Lung (tissue), 12 donors: Measurements from ENCODE around the gene JMJD1C. TPM values are rescaled to one million over a fixed set of nuclear protein-coding genes. Genes with fewer than 3 reads are reported as not detected.

Experiments
- ATAC-seq: fragments of 200-7000 bp; cut with Tn5 transposase; one replicate; pipeline ENCODE4 v1.9.1; 2020; ENCODE audit warnings: moderate number of reproducible peaks; ENCODE audit not compliant: insufficient read depth, low FRiP score
- DNase-seq, 3 donors: peaks; one replicate each; pipeline ENCODE4 v3.0.0-alpha.2; 2013 to 2017
- H3K27ac ChIP-seq, 2 donors: one replicate each; pipeline ENCODE4 v1.5.1; 2013; ENCODE audit warnings: mild to moderate bottlenecking in 2 of 2, moderate library complexity in 2 of 2, control low read depth in 1 of 2, inconsistent platforms in 1 of 2, low read depth in 1 of 2, low read length in 1 of 2
- H3K27me3 ChIP-seq, 3 donors: one replicate each; pipeline ENCODE4 v1.5.1; 2013; ENCODE audit warnings: low read length in 2 of 3; ENCODE audit not compliant: control insufficient read depth in 3 of 3, insufficient read depth in 3 of 3
- H3K36me3 ChIP-seq, 4 donors: one replicate each; pipeline ENCODE4 v1.5.1; 2013; ENCODE audit warnings: low read length in 4 of 4, mild to moderate bottlenecking in 1 of 4, moderate library complexity in 1 of 4; ENCODE audit not compliant: control insufficient read depth in 4 of 4, insufficient read depth in 4 of 4
- H3K4me1 ChIP-seq, 5 donors: one replicate each; pipeline ENCODE4 v1.5.1; 2013; ENCODE audit warnings: low read length in 5 of 5, mild to moderate bottlenecking in 2 of 5, moderate library complexity in 1 of 5; ENCODE audit not compliant: control insufficient read depth in 5 of 5, insufficient read depth in 5 of 5
- H3K4me3 ChIP-seq: one replicate; pipeline ENCODE4 v1.5.1; 2013; ENCODE audit warnings: mild to moderate bottlenecking, control low read depth, moderate library complexity
- H3K9ac ChIP-seq, 2 donors: one replicate each; pipeline ENCODE4 v1.5.1; 2013; ENCODE audit warnings: low read length in 2 of 2, control low read depth in 1 of 2; ENCODE audit not compliant: insufficient read depth in 1 of 2
- H3K9me3 ChIP-seq, 4 donors: one replicate each; pipeline ENCODE4 v1.5.1; 2013; ENCODE audit warnings: low read length in 3 of 4, mild to moderate bottlenecking in 1 of 4, moderate library complexity in 1 of 4; ENCODE audit not compliant: control insufficient read depth in 4 of 4, insufficient read depth in 3 of 4
- CTCF ChIP-seq: IDR thresholded peaks from 2 replicates; pipeline ENCODE4 v1.5.1; 2012; ENCODE audit warnings: mild to moderate bottlenecking; ENCODE audit errors: control extremely low read depth, extremely low read depth
- WGBS, 2 donors: extraction: QIAGEN DNeasy Blood & Tissue Kit; methylation state at CpG; one replicate each; pipeline ENCODE4 v1.1.7; 2013; 5-methylcytosine and 5-hydroxymethylcytosine counted together
- polyA plus RNA-seq, 2 donors: library from polyadenylated mRNA; stranded (reverse); fragments of 200-250 nt; gene quantifications; one replicate each; pipeline ENCODE4 v1.2.1, GENCODE V29; 2013
- total RNA-seq, 2 donors: library from RNA; depleted of rRNA in 1 of 2; stranded (reverse); fragments of >200 nt in 1 of 2; gene quantifications; one replicate each; pipeline ENCODE4 v1.2.1, GENCODE V29; 2014 to 2021
- donor health status: control.
- donor health status: control.
- donor health status: Bipolar disorder and iron deficiency.
- donor health status: healthy.
- donor health status: DM: yes; HTN: yes; CAD: no.

Gene JMJD1C
- total and polyA plus RNA-seq, 4 donors: 30.5 to 233 (median 71.2) TPM

DNA sequence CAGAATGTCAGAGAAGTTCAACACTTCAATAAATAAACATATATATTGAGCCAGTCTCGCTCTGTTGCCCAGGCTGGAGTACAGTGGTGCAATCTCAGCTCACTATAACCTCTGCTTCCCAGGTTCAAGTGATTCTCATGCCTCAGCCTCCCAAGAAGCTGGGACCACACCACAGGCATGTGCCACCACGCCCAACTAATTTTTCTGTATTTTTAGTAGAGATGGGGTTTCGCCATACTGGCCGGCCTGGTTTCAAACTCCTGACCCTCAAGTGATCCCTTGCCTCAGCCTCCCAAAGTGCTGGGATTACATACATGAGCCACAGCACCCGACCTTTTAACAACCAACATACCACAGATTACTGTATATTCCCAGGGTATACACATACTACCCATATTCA lies 134.2 kb downstream of the JMJD1C start:
- 93% methylated on average over 5 of the region's 5 CpGs for WGBS, 2 donors
- Histone ChIP-seq H3K36me3 (no peaks in the 10 kb centered on the region), H3K9me3 (no peaks in the 10 kb centered on the region), H3K4me3 (no peak overlapping the region), H3K4me1 (peaks cover 0 to 1% (median 0%) of the 10 kb centered on the region in 5 donors), H3K27ac (no peak overlapping the region), H3K27me3 (no peaks in the 10 kb centered on the region), H3K9ac (no peak overlapping the region)
- DNase-seq (no peak), ATAC-seq (no peak)
- TF ChIP-seq CTCF: no peak

GRCh38 chr10:63324495-63324854 lies 141.3 kb downstream of the JMJD1C start:
- no peak overlapping the region for H3K4me3 ChIP-seq
- DNase-seq (no peak), ATAC-seq (no peak)
- H3K9me3 ChIP-seq: no peaks in the 10 kb centered on the region
- H3K36me3 ChIP-seq: no peaks in the 10 kb centered on the region
- WGBS, 2 donors: 72 to 87% methylated on average over 2 of the region's 2 CpGs
- no peak overlapping the region for H3K27ac ChIP-seq
- no peak for TF ChIP-seq CTCF
- no peaks in the 10 kb centered on the region for H3K27me3 ChIP-seq
- no peak overlapping the region for H3K9ac ChIP-seq
- H3K4me1 ChIP-seq: peaks cover 0 to 4% (median 1%) of the 10 kb centered on the region in 5 donors

DNA sequence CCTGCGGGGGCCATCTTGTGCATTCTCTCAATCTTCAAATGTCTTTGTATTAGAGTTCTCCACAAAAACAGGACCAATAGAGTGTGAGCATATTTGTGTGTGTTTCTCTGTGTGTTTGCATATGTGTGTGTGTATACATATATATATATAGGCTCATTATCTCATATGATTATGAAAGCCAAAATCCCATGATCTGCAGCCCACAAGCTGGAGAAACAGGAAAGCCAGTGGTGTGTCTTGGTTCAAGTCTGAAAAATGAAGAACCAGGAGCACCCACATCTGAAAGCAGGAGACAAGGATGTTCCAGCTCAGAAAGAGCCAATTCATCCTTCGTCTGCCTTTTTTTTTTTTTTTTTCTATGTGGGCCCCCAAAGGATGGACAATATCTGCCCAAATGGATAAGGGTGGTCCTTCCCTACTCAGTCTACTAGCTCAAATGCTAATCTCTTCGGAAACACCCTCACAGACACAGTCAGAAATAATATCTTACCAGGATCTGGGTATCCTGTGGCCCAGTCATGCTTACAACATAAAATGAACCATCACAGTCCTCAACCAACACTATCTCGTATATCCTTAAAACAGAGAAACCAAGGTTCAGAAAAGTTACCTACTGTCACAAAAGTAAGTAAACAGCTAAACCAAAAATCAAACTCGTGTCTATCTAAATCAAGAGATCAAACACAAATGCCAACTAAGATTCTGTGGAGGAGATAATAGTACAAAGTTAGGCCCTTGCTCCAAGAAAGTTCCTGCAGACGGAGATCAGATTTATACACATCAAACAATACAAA lies 141.9 kb downstream of the JMJD1C start:
- ATAC-seq: no peak

More for the DNA sequence above, 141.9 kb downstream of the JMJD1C start:
- Histone ChIP-seq H3K27ac (no peak overlapping the region), H3K9me3 (no peaks in the 10 kb centered on the region), H3K27me3 (no peaks in the 10 kb centered on the region), H3K36me3 (no peaks in the 10 kb centered on the region), H3K9ac (no peak overlapping the region), H3K4me1 (peaks cover 0 to 4% (median 1%) of the 10 kb centered on the region in 5 donors), H3K4me3 (no peak overlapping the region)
- 79 to 83% methylated on average over 6 of the region's 6 CpGs for WGBS, 2 donors
- DNase-seq: no peak
- TF ChIP-seq CTCF: no peak
